HG02642 (cell line): ENCODE results near the gene TMEM170B.
A peak's percentile ranks its signal among the peaks of the same experiment; 100 is the strongest.
"Not testable (repeated sequence)": the region's sequence is repeated elsewhere in the genome, so short reads cannot be mapped to it uniquely, and the experiment has no call there.

ENCODE experiments used
- ATAC-seq: cut with Tn5 transposase; IDR thresholded peaks from one replicate; pipeline ENCODE4 v1.9.1; 2021; ENCODE audit warnings: mild to moderate bottlenecking; ENCODE audit not compliant: unreplicated experiment, poor library complexity

TMEM170B gene

GRCh38 chr6:11527274-11527870 lies 10.2 kb upstream of the TMEM170B start:
- ATAC-seq, result no peak

GRCh38 chr6:11528996-11529395 lies 8.6 kb upstream of the TMEM170B start:
- ATAC-seq, result no peak

GRCh38 chr6:11532097-11532496 lies 5.5 kb upstream of the TMEM170B start:
- no peak for ATAC-seq

DNA sequence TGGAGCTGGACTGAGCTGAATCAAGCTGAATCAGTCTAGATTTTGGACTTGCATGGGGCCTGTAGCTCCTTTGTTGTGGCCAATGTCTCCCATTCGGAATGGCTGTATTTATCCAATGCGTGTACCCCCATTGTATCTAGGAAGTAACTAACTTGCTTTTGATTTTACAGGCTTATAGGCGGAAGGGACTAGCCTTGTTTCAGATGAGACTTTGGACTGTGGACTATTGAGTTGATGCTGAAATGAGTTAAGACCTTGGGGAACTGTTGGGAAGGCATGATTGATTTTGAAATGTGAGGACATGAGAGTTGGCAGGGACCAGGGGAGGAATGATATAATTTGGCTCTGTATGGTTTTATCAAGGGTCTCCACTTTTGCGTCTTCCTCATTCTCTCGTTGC lies 3.0 kb upstream of the TMEM170B start:
- ATAC-seq, result no peak

DNA sequence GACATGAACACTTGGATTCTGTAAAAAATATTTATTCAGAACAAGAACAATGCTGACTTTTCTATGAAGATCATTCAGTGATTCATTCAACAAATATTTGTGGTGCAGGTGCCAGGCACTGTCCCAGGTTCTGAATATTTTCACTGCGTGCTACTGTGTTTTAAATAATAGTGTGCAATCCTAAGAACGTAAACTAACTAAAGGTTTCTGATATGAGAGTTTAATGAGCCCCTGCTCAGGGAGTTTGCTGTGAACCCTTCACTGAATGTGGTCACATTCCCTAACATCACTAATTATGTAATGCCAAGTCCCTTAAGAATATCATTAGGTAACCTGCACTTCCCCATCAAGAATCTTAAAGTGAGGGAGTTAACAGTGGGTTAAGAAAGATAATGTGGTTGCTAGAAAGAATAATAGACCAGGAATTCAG lies 1.7 kb upstream of the TMEM170B start:
- no peak for ATAC-seq

DNA sequence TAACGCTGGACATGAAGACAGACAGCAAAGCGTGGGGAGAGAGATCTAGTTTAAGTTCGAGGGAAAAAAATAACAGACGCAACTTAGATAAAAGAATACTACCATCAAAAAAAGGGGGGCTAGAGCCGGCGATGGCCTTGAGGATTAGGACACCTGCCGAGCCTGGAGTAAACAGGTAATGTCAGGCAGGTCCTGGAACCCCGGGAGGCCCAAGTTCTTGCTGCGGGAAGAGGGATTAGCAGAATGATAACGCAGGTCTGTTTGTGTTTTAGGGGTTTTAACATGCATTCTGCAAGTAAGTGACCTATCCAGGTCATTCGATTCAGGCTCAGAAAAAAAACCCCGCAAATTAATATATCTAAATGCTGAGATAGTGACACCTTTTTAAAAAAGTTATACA lies 754 bp upstream of the TMEM170B start:
- no peak for ATAC-seq

- peak; percentile 26 for ATAC-seq
Observed at GRCh38 chr6:11538052-11538818, 686 bp downstream of the TMEM170B start.

GRCh38 chr6:11538819-11539468 lies 1.4 kb downstream of the TMEM170B start:
- no peak for ATAC-seq

DNA sequence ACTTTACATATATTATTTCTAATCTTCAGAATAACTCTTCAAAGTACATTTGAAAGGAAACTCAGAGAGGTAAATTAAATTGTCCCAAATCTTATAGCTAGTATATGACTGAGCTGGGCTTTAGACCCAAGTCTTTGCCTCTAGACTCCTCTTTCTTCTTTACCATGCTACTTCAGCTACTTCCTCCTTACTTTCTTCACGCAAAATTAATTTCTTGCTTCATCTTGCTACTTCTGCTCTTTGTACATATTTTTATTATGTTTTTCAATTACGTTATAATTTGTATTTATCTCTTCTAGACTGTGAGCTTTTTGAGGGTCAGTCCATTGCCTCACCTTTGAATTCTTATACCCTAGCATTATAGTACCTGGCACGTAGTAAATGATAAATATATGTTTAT lies 5.3 kb downstream of the TMEM170B start:
- ATAC-seq, result no peak

GRCh38 chr6:11543919-11544518 lies 6.5 kb downstream of the TMEM170B start:
- no peak for ATAC-seq

DNA sequence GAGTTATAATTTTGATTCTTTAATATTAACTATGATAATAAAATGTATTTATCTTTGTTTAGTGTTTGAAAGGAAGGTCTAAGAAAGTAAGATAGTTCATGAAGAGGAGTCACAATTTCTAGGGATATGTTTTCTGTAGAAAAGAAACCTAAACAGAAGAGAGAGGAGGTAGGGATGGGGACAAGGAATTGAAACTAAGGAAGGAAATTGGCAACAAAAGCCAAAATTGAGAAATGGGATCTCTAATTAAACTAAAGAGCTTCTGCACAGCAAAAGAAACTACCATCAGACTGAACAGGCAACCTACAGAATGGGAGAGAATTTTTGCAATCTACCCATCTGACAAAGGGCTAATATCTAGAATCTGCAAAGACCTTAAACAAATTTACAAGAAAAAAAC lies 10.3 kb downstream of the TMEM170B start:
- not testable (repeated sequence) for ATAC-seq

DNA sequence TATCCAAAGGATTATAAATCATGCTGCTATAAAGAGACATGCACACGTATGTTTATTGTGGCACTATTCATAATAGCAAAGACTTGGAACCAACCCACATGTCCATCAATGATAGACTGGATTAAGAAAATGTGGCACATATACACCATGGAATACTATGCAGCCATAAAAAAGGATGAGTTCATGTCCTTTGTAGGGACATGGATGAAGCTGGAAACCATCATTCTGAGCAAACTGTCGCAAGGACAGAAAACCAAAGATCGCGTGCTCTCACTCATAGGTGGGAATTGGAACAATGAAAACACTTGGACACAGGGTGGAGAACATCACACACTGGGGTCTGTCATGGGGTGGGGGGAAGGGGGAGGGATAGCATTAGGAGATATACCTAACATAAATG lies 11.0 kb downstream of the TMEM170B start:
- ATAC-seq, result not testable (repeated sequence)

DNA sequence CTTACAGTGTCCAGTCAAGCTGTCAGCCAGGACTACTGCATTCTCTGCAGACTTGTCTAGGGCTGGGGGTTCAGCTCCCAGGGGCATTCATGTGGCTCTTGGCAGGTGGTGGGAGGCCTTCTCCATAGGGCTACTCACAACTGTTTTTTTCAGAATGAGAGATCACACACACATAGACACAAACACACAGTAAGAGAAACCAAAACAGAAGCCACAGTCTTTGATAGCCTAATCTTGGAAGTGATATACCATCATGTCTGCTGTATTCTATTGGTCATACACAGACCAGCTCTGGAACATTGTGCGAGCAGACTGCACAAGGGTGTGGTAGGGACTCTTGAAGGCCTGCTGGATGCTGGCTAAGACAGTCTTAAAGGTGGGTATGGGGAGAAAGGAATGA lies 13.5 kb downstream of the TMEM170B start:
- ATAC-seq, result no peak

DNA sequence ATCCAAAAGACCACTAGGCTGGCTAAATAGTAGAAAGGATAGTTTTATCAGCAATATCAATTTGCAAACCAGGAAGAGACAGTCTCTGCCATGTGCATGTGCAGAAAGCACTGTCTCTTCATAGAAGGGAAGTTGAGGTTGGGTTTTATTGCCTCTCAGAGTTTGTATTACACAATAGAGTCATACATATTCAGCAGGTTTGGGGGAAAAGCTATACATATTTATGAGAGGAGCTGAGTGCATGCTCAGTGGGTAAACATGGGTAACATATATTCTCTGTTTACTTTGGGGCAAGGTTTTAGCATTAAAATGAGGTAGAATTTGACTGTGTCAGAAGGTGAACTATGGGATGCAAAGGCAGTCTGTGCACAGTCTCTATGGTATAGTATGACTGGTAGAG lies 14.9 kb downstream of the TMEM170B start:
- ATAC-seq, result no peak

- ATAC-seq, result no peak
Observed at GRCh38 chr6:11553824-11554223, 16.3 kb downstream of the TMEM170B start.

DNA sequence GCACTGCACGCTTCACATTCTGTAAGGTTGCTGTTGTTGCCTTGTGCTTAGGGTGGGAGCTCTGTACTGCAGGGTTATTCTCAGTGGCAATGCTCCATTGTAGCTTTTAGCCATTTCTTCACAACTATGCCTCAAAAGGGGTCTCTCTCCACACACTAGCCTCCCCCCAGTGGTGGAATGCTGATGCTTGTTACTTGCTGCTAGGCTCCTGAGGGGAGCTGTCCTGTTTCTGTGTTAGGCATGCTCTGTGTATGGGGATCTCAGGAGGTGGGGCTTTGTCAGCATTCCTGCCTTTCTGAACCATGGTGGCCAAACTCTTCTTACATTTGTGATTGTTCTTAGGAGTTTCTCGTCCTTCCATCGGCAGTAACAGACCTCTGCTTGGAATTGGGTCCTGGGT lies 18.8 kb downstream of the TMEM170B start:
- ATAC-seq, result no peak

DNA sequence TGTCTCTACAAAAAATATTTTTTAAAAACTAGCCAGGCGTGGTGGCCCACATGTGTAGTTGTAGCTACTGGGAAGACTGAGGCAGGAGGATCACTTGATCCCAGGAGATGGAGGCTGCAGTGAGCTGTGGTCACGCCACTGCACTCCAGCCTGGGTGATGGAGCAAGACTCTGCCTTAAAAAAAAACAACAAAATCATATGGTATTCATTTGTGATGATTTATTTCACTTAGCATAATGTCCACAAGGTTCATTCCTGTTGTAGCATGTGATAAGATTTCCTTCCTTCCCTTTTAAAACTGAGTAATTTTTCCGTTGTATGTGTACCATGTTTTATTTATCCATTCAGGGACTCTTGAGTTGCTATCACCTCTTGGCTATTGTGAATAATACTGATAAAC lies 26.2 kb downstream of the TMEM170B start:
- ATAC-seq, result no peak

DNA sequence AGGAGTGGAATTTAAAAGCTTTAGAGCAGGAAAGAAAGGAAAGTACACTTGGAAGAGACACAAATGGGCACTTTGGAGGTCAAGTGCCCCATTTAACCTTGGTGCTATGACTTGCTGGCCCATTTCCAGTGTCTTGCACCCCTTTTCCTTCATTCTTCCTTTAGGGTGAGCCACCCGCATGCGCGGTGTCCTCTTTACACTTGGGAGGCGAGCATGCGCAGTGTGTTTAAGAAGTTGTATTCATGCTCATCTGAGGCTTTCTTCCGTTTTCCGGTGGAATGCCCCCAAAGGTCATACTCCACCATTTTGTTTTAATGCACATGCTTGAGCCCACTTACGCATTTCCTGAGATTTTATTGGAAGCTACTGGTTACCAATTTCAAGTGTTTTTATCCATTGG lies 29.1 kb downstream of the TMEM170B start:
- no peak for ATAC-seq

DNA sequence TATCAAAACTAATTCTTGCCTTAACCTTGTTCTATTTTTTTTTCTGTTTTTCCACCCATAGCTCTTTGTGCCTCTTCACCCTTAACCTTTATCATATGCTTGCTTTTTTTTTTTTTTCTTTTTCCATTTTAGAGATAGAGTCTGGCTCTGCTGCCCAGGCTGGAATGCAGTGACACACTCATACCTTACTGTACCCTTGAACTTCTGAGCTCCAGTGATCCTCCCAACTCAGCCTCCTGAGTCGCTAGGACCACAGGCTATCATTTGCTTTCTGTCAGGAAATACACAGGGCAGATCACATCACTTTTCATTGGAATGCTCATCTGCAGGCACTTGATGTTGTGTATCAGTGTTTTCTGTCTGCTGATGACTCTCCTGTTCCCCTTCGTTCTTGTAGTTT lies 33.5 kb downstream of the TMEM170B start:
- no peak for ATAC-seq

DNA sequence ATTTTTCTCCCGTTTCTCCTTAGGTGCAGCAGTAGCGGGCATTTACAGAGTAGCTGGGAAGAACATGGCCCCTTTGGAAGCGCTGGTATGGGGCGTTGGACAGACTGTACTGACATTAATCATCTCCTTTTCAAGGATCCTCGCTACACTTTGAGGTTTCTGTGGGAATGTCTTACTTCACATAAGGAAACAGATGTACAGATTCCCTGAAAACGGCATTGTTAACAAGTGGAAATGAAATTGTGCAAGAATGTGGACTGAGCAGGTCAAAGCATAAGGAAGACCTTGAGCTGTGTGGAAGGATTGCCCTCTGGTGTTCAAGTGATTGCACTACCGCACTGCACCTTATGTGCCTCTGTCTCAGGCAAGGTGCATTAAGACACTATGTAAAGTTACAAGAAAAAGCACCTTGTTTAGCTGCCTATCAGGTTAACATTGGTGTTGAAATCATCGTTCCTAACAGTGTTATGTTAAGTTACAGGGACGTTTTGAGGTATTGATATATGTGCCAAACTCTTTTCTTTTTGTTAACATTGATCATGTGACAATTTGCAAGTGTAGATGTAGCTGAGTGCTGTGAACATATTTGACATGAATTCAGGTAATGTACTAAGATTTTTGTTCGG lies 38.0 kb downstream of the TMEM170B start:
- ATAC-seq, result peak; percentile 99
